SK-N-SH (cell line): ENCODE data around the gene RAPGEF2. TPM values are rescaled to one million over a fixed set of nuclear protein-coding genes. Genes with fewer than 3 reads are reported as not detected.
A peak's percentile ranks its signal among the peaks of the same experiment; 100 is the strongest.

ENCODE experiments used
- CHD2 ChIP-seq: fragments of 150-350 bp; IDR thresholded peaks from 2 replicates; pipeline ENCODE4 v1.6.1; 2018; ENCODE audit warnings: low read length; ENCODE audit not compliant: partially characterized antibody
- EP300 ChIP-seq, 2 experiments: IDR thresholded peaks; 2 replicates each; pipeline versions ENCODE4 v1.4.0 to v1.6.1; 2012; ENCODE audit warnings: borderline replicate concordance in 1 of 2, low read depth in 1 of 2, low read length in 1 of 2
- FOSL2 ChIP-seq: IDR thresholded peaks from 2 replicates; pipeline ENCODE4 v1.4.0; 2012; ENCODE audit warnings: low read depth, mild to moderate bottlenecking, moderate library complexity, borderline replicate concordance
- GATA2 ChIP-seq: sonication (generic); formaldehyde crosslinking; IDR thresholded peaks from 2 replicates; pipeline ENCODE4 v1.5.0; 2020; ENCODE audit warnings: mild to moderate bottlenecking, missing genetic modification reagents
- NRF1 ChIP-seq: IDR thresholded peaks from 2 replicates; pipeline ENCODE4 v1.6.1; 2012; ENCODE audit warnings: low read depth, mild to moderate bottlenecking, low read length
- RCOR1 ChIP-seq: fragments of 150-350 bp; IDR thresholded peaks from 2 replicates; pipeline ENCODE4 v1.6.1; 2017; ENCODE audit warnings: antibody characterized with exemption, low read length
- RXRA ChIP-seq: IDR thresholded peaks from 2 replicates; pipeline ENCODE4 v1.4.0; 2012; ENCODE audit warnings: low read depth, mild to moderate bottlenecking, borderline replicate concordance
- SIN3A ChIP-seq: IDR thresholded peaks from 2 replicates; pipeline ENCODE4 v1.6.1; 2012; ENCODE audit warnings: low read depth, mild to moderate bottlenecking, low read length, moderate library complexity, borderline replicate concordance
- TAF1 ChIP-seq: IDR thresholded peaks from 2 replicates; pipeline ENCODE4 v1.6.1; 2012; ENCODE audit warnings: low read depth, mild to moderate bottlenecking, low read length, moderate library complexity, borderline replicate concordance
- TCF12 ChIP-seq: IDR thresholded peaks from 2 replicates; pipeline ENCODE4 v1.4.0; 2012
- YY1 ChIP-seq: IDR thresholded peaks from 2 replicates; pipeline ENCODE4 v1.4.0; 2012; ENCODE audit warnings: low read depth, mild to moderate bottlenecking
- polyA plus RNA-seq, 3 experiments: library from polyadenylated mRNA; depleted of rRNA; stranded (reverse); fragments of >200 nt; gene quantifications; 2 replicates each; pipeline ENCODE4 v1.2.3, GENCODE V29; 2012
- TF ChIP-seq, protein P1 (sequence below): fragments of 200-600 bp; sonication (generic); IDR thresholded peaks from 2 replicates; pipeline ENCODE4 v1.6.1; 2017; ENCODE audit warnings: antibody characterized with exemption, mild to moderate bottlenecking, moderate library complexity
- TF ChIP-seq, protein P2 (sequence below): IDR thresholded peaks from 2 replicates; pipeline ENCODE4; 2012
- TF ChIP-seq, protein P3 (sequence below): IDR thresholded peaks from 2 replicates; pipeline ENCODE4 v1.6.1; 2012; ENCODE audit warnings: mild to moderate bottlenecking, low read depth, low read length, moderate library complexity

The RAPGEF2 gene
- polyA plus RNA-seq, 1 of the 3 experiments (the other 2 are of a cell fraction), result 19.2 TPM

DNA sequence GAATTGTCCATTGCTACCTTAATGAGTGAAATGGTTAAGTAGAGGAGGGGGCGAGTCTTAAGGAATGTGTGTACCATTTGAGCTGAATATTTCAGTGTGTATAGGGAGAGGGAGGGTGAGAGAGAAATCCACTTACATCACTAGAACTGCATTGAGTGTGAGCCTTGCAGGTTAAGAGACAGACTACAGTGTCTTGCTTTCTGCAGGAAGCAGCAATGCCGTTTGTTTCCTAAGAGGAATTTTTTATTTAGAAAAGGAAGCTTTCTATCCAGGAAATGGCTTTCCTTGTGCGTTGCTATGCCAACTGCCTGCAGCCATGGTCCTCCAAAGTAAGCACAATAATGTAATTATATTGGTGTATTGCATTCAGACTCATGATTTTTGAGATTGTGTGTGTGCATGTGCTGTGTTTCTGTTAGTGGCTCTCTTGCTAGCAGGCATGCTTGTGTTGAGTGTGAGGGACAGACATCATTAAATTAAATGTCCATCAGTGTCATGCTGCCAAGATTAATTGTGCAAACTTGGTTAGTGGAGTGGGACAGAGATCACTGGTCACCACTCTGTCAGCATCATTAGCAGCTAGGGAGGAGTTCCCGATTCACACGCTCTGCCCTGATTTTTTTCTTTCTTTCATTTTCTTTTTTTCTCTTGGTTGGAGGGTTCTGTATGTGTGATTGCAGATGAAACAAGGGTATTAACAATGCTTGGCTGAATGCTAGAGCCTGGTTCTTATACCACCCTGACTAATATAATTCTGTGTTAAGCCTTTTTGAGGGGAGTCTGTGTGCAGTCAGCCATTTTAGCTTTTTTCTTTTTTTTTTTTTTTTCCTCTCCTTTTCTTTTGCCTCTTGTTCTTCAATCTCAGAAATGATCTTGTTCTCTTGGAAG lies 164.3 kb downstream of the RAPGEF2 start (continued):
- TF ChIP-seq SIN3A, result no peak
- TF ChIP-seq TAF1, result 0 out of 2 replicates have a peak, but pooled peaks have one; percentile 7
- TF ChIP-seq TCF12, result peak; percentile 34; the same call in 1 of the 2 replicates
- TF ChIP-seq GATA2, result peak; percentile 94
- TF ChIP-seq, protein P1, sequence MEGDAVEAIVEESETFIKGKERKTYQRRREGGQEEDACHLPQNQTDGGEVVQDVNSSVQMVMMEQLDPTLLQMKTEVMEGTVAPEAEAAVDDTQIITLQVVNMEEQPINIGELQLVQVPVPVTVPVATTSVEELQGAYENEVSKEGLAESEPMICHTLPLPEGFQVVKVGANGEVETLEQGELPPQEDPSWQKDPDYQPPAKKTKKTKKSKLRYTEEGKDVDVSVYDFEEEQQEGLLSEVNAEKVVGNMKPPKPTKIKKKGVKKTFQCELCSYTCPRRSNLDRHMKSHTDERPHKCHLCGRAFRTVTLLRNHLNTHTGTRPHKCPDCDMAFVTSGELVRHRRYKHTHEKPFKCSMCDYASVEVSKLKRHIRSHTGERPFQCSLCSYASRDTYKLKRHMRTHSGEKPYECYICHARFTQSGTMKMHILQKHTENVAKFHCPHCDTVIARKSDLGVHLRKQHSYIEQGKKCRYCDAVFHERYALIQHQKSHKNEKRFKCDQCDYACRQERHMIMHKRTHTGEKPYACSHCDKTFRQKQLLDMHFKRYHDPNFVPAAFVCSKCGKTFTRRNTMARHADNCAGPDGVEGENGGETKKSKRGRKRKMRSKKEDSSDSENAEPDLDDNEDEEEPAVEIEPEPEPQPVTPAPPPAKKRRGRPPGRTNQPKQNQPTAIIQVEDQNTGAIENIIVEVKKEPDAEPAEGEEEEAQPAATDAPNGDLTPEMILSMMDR, result no peak
- TF ChIP-seq RXRA, result no peak
- TF ChIP-seq EP300 (IDR thresholded peaks at IDR 0.05; ENCODE audit: borderline replicate concordance in 1 of 2, low read depth in 1 of 2, low read length in 1 of 2), result peak in 1 of 2 experiments; percentile 98; a peak in 2 of 4 replicates
- TF ChIP-seq, protein P2, sequence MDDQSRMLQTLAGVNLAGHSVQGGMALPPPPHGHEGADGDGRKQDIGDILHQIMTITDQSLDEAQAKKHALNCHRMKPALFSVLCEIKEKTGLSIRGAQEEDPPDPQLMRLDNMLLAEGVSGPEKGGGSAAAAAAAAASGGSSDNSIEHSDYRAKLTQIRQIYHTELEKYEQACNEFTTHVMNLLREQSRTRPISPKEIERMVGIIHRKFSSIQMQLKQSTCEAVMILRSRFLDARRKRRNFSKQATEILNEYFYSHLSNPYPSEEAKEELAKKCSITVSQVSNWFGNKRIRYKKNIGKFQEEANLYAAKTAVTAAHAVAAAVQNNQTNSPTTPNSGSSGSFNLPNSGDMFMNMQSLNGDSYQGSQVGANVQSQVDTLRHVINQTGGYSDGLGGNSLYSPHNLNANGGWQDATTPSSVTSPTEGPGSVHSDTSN, result peak; percentile 77
- TF ChIP-seq YY1, result peak; percentile 78
- TF ChIP-seq FOSL2, result no peak
- TF ChIP-seq RCOR1, result peak; percentile 95
- peak; percentile 90 for TF ChIP-seq CHD2
- no peak for TF ChIP-seq NRF1
- TF ChIP-seq, protein P3, sequence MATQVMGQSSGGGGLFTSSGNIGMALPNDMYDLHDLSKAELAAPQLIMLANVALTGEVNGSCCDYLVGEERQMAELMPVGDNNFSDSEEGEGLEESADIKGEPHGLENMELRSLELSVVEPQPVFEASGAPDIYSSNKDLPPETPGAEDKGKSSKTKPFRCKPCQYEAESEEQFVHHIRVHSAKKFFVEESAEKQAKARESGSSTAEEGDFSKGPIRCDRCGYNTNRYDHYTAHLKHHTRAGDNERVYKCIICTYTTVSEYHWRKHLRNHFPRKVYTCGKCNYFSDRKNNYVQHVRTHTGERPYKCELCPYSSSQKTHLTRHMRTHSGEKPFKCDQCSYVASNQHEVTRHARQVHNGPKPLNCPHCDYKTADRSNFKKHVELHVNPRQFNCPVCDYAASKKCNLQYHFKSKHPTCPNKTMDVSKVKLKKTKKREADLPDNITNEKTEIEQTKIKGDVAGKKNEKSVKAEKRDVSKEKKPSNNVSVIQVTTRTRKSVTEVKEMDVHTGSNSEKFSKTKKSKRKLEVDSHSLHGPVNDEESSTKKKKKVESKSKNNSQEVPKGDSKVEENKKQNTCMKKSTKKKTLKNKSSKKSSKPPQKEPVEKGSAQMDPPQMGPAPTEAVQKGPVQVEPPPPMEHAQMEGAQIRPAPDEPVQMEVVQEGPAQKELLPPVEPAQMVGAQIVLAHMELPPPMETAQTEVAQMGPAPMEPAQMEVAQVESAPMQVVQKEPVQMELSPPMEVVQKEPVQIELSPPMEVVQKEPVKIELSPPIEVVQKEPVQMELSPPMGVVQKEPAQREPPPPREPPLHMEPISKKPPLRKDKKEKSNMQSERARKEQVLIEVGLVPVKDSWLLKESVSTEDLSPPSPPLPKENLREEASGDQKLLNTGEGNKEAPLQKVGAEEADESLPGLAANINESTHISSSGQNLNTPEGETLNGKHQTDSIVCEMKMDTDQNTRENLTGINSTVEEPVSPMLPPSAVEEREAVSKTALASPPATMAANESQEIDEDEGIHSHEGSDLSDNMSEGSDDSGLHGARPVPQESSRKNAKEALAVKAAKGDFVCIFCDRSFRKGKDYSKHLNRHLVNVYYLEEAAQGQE, result no peak
